Activated T-cell treated with anti-CD3 and anti-CD28 coated beads for 24 hours (primary cell): Measurements from ENCODE around the gene GPR17.

ENCODE experiments used
- DNase-seq: peaks from one replicate; pipeline ENCODE4 v3.0.0-alpha.2; 2020; ENCODE audit warnings: low read depth

The GPR17 gene

GRCh38 chr2:127671557-127672302 is 25.8 kb downstream of the GPR17 start:
- no peak for DNase-seq

- DNase-seq = no peak
Measured at GRCh38 chr2:127672341-127673224, 26.6 kb downstream of the GPR17 start.

GRCh38 chr2:127673291-127674069 is 27.5 kb downstream of the GPR17 start:
- DNase-seq = no peak

GRCh38 chr2:127674241-127675209 is 28.6 kb downstream of the GPR17 start:
- DNase-seq = no peak

GRCh38 chr2:127675331-127676261 is 29.6 kb downstream of the GPR17 start, which contains the start of gene LIMS2:
TSS of gene LIMS2 (minus strand) at chr2:127675530. CDS start at chr2:127675024, 506 bp downstream.
- DNase-seq = no peak

DNA sequence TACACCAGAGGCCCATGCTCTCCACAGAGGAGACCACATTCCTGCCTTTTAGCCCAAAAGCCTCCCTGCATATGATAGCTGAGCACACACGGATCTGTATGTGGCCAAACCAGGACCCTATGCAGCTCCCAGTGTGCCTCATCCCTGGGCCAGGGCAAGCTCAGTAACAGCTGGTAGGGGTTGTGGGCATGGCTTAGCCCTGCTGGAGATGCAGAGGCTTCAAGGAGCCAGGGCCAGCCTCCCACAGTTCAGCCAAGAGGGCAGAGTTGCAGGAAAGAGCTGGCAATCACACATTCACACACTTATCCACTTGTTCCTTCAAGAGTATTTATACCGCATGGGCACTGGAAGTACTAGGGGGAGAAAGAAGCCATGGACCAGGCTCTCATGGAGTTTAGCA is 31.0 kb downstream of the GPR17 start:
- no peak for DNase-seq

GRCh38 chr2:127678531-127678930 is 32.6 kb downstream of the GPR17 start:
- DNase-seq = no peak

GRCh38 chr2:127678991-127679390 is 33.0 kb downstream of the GPR17 start:
- DNase-seq = no peak

DNA sequence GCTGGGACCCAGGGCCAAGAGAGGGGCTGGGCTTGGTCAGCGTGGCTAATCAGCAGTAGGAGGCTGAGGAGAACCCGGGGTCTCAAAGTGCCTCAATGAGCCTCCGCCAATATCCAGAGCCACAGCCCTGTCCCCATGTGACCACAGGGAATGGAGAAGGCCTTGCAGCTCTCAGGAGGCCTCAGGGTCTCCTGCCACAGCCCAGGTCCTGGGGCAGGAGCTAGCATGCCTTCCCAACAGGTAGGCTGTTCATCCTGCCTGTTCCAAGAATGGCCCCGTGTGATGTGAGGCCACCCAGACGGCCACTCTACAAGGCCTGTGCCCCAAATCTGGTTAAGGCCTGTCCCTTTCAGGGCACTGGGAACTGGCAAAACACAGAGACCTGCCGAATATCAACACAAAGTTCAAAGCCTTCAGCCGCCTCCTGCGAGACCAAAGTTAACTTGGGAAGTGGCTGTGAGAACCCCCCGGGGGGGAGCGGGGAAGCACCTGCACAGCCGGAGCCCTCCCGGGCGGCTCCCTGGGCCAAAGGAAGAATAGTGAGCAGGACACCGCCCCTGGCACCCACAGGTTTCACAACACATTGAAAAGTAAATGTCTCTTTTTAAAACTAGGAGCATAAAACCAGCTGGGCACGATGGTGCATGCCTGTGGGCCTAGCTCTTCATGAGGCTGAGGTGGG is 33.9 kb downstream of the GPR17 start:
- no peak for DNase-seq

GRCh38 chr2:127680706-127681287 is 34.8 kb downstream of the GPR17 start:
- no peak for DNase-seq

- DNase-seq = no peak
Measured at GRCh38 chr2:127681288-127681804, 35.4 kb downstream of the GPR17 start.

- DNase-seq = no peak
Measured at GRCh38 chr2:127681976-127682857, 36.3 kb downstream of the GPR17 start.

DNA sequence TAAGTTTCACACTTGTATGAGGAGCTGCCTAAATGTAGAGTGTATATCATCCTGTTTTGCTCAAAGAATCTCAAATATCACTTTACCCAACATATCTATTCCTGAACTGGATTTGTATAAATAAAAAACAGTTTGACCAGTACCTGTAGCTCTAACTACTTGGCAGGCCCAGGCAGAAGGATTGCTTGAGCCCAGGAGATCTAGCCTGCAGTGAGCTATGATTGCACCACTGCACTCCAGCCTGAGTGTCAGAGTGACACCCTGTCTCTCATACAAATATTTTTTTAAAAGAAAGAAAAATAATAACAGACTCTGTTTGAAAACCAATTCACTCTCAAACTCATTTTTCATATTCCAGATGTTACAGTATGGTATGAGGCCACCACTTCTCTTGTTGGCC is 37.1 kb downstream of the GPR17 start:
- DNase-seq = no peak

DNA sequence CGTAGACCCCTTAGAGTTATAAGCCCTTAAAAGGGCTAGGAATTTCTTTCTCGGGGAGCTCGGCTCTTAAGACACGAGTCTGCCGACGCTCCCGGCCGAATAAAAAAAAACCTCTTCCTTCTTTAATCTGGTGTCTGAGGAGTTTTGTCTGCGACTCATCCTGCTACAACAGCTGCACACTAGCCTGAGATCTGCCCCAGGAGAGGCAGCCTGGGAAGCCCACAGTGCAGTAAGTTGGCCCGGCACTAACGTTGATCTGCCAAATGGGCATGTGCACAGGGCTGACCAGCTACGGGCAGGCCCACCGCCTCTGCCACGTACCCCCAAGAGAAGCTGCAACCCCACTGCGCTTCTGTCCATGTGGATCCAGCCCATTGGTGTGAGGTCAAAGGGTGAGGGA is 37.8 kb downstream of the GPR17 start:
- DNase-seq = no peak

DNA sequence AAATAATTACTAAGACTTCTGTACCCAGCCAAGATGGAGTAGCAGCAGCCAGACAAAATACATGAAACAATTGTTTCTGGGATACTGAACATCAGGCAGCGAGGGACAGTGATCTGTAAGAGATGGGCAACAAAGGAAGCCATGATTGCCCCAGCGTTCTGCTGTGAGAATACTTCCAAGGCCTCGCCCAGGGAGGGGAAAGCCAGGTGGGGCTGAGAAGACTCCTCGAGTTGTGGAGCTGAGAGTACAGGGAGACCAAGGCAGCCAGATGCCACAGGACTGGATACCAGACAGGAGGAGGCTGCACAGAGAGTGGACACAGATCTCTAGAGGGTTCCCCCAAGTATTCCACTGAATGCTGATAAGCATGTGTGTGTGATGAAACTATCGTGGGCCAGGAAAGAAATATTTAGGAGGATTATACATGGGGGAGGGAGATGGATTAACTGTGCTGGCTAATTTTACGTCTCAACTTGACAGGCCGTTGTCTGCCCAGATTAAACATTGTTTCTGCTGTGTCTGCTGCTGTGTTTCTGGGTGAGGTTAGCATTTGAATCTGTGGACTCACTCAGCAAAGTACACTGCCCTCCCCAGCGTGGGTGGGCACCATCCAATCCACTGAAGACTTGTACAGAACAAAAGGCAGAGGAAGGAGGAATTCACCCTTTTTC is 39.6 kb downstream of the GPR17 start:
- no peak for DNase-seq

DNA sequence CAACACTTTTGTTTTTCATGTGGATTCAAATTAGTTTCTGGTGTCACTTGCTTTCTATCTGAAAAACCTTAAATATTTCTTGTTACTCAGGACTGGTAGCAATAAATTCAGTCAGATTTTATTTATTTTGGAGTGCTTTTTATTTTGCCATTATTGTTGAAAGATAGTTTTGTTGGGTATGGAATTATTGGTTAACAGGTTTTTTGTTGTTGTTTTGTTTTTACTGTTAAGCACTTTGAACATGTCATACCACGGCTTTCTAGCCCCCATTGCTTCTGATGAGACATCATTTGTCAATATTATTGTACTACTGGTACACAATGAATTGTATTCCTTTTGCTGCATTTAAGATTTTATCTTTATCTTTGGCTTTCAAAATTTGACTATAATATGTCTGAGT is 42.5 kb downstream of the GPR17 start:
- no peak for DNase-seq

DNA sequence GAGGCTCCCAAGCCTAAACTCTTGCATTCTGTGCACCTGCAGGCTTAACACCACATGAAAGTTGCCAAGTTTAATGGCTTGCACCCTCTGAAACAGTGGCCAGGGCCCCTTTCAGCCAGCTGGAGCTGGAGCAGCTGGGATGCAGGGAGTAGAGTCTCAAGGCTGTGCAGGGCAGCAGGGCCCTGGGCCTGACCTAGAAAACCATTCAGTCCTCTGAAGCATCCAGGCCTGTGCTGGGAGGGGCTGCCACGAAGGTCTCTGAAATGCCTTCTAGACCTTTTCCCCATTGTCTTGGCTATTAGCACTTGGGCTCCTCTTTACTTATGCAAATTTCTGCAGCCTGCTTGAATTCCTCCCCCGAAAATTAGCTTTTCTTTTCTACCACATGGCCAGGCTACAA is 44.7 kb downstream of the GPR17 start:
- no peak for DNase-seq
